ENCODE data around the gene AMZ2.
"Not testable (repeated sequence)": the region's sequence is repeated elsewhere in the genome, so short reads cannot be mapped to it uniquely, and the experiment has no call there.

The AMZ2 gene

DNA sequence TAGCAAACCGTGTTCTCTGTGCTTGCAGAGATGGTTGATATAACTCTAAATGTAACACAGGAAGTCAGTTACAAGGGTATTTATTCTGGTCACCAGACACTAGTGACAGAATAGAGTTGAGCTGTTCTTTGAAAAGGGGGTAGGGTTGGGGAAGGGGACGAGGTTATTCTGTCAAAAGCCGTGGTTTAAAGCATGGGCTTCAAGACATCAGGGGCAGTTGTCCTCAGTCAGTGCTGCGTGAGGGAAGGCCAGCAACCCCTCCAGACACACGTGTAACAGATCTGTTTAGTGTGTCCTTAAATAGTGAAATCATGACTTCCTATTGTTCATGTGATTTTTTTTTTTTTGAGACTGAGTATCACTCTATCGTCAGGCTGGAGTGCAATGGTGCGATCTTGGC is 5.6 kb downstream of the AMZ2 start:
- not testable (repeated sequence) for DNase-seq

DNA sequence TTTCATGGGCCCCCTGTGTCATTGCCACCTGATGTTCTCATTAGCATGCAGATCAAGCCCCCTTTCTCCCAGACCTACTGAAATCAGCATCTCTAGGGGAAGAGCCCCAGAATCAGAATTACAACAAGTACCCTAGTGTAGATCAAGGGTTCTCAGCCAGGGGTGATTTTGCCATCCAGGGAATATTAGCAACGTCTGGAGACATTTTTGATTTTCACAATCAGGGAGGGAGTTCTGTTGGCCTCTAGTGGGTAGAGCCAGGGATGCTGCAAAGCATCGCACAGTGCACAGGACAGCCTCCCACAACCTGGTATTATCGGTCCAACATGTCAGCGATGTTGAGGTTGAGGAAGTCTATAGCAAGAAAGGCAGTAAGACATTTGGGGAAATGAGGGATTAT is 7.3 kb downstream of the AMZ2 start:
- DNase-seq: no peak

DNA sequence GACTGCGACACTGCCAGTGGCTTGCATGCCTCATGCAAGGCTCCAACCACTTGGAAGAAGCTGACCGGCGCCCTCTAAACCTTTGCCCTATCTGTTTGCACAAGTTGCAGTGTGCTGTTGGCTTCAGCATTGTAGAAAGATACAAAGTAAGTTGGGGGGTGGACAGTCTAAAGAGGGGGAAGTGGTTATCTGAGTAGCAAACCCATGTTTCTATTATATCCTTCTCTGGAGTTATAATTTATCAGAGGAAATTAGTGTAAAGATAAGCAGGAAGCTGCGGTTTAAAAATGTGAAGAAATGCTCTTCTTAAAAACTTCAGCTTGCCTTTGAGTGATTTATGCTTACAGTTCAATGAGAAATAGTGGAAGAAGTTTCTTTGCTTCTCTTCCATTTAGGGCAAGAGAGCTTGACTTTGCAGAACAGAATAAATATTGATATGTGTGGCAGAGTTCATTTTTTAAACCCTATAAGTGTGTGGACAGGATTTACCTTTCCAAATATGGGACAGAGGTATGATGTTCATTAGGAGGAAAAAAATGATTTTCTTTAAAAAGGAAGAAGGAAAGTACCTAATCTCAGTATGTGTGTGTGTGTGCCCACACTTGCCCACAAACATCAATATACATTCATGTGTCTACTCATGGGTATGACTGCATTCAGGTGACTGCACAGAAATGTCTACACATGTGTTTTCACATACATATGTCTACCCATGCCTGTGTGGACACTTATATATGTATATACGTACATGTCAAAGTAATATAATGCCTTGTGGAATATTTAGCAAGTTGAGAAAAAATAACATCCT is 8.1 kb downstream of the AMZ2 start:
- DNase-seq: no peak

DNA sequence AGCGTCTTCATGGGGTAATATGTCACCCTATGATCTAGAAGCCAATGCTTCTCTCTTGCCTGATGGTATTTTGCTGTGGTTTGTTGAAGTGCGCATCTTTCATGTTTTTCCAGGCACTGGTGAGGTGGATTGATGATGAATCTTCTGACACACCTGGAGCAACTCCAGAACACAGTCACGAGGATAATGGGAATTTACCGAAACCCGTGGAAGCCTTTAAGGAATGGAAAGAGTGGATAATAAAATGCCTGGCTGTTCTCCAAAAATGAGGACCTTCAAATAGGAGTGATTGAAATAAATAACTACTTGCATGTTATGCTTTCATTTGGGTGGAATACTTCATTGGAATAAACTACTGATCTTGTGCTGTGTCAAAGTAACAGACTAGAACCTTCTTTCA is 8.9 kb downstream of the AMZ2 start:
- DNase-seq: not testable (repeated sequence)

DNA sequence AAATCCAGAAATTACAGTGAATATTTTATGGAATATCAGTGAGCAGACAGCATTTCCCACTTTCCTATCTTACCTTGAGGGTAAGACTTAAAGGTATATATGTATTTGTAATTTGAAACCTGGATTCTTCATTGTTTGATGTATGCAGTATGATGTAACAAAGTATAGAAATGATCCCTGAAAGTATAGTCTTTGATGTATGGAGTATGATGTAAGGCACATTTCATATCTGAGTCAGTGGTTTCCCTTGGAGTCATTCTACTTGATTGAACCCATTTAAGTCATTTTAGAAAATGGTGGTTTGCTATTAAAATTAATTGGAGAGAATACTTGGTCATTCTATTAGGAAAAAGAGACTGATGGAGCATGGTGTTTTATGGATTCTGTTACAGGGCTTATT is 10.1 kb downstream of the AMZ2 start:
- no peak for DNase-seq

DNA sequence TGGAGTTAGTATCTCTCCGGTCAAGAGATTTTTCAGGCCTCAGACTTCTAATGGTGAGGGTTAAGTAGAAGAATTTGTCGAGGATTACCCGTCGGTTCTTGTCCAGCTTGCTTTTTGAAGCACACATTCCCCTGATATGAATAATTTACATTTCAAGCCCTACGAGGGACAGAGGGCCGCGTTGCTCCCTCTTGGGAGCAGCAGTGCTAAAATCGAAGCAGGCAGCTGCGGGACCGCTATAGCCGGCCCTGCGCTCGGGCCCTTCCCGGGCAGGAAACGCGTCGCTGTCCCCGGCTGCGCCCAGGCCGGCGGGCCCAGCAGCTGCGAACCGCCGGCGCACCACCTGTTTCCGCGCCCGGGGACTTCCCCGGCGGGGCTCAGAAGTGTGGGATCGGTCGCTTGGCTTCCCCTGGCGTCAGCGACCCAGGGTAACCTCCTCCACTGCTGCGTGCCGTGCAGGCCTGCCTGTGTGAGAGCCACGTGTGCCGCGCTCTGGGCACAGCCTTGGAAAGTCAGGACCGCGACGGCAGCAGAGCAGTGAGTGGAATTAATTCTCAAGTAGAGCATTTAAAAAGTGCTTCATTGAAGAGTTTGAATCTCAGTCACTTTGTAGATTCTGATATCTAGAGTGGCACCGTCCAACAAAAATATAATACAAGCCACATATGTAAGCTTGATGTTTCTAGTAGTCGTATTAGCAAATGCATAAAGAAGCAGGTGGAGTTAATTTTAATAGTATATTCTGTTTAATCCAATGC is 11.2 kb downstream of the AMZ2 start:
- DNase-seq: not testable (repeated sequence)

DNA sequence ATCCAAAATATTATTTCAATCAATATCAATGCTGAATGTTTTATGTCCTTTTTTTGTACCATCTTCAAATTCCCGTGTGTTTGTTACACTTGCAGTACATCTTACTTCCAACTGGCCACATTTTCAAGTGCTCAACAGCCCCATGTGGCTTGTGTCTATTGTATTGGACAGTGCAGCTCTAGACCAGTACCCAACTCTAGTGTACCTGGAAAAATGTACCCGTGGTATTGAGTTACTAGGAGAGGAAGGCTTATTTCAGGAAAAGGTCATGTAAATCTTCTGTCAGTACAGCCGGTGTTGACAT is 11.8 kb downstream of the AMZ2 start:
- not testable (repeated sequence) for DNase-seq

DNA sequence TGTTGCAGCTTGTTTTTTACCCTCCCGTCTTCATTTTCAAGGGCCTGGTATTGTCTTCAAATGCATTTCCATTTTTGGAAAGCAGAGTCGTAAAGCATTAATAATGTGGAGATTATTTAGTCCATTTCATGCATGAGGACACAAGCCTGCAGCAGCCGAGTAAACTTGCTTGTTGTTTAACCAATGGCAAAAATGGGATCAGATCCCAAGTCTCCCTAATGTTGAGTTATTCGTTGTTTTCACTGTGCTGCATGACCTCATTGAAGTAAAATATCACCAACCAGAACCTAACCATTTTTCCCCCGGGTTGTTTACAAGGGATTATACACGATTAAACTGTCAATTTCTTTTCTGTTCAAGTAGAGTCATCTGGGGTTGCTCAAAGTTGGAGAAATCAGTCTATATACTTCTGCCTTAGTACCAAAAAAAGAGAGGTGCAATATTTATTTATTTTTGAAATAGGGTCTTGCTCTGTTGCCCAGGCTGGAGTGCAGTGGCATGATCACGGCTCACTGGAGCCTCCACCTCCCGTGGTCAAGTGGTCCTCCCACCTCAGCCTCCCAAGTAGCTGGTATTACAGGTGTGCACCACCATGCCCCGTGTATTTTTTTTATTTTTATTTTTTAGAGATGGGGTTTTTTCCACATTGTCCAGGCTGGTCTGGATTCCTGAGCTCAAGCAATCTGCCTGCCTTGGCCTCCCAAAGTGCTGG is 12.4 kb downstream of the AMZ2 start:
- peak; percentile 15 for DNase-seq

DNA sequence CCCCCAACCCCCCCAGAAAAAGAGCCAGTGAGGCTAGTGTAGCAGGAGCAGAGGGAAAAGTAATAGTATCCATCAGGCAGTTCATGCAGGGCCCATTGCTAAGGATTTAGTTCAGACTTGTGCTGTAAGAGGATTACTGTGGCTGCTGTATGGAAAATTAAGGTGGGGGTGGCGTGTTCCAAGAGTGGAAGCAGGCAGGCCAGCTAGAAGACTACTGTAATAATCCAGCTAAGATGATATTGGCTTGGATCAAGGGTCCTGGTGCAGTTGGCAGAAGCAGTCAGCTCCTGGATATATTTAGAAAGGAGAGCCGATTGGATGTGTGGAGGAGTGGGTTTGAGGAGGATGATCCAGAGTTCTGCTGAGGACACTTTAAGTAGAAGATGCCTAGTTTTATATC is 14.6 kb downstream of the AMZ2 start:
- DNase-seq: not testable (repeated sequence)

DNA sequence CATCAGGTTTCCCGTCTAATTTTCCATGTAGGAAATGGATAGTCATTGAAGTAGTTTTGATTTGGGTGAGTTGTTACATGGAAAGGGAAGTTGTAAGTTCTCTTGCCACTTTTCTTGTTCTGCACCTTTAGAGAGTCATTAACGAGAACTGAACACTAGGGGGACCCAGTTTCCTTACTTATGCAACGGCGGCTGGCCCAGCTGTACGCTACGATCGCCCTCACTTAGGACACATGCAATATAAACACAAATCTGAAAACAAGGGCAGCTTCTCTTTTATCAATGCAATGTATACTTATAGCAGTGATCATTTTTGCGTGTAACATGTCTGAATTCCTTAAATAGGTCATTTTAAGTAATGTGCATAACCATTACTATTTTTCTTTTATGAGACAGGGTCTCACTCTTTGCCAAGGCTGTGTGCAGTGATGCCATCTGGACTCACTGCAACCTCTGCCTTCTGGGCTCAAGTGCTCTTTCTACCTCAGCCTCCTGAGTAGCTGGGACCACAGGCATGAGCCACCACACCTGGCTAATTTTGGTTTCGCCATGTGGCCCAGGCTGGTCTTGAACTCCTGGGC is 15.3 kb downstream of the AMZ2 start:
- DNase-seq: peak; percentile 41

DNA sequence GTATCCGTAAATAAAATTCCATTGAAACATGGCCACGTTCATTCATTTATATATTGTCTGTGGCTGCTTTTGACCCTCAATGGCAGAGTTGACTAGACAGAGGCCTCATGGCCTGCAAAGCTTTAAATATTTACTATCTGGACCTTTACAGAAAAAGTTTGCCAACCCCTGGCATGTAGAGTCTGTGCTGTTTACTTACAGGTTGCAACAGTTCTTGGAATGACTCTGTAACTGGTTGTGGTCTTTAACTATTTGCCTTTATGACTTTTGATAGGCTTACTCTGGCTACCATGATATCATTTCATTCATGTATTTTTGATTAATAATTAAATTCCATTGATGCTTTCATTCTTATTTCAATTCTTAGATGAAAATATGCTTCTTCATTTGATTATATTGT is 18.0 kb downstream of the AMZ2 start:
- DNase-seq: not testable (repeated sequence)

DNA sequence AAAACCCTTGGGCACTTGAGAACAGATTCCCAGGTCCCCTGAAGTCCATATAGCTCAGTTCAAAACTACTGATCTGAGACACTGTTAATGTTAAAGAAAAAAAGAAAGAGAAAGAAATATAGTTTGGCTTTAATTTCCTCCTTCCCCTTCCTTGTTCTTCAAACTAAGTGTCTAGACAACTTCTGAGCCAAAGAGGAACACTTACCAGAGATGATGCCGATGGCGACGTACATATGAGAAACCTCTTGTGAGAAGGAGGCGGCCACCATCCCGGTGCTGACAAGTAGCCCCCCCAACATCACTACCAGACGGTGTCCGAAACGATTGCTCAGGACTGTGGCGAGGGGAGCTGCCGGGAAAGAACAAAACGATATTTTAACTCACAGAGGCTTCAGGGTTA is 25.9 kb downstream of the AMZ2 start:
- no peak for DNase-seq

DNA sequence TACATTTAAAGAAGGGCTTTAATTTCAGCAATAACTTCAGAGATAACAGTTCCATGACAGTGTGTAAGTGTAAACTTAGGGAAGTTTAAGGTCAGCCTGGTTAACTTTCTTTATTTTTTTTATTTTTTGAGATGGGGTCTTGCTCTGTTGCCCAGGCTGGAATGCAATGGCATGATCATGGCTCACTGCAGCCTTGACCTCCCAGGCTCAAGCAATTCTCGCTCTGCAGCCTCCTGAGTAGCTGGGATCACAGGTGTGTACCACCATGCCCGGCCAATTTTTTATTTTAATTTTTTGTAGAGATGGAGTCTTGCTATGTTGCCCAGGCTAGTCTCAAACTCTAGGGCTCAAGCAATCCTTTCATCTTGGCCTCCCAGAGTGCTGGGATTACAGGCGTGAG is 28.5 kb downstream of the AMZ2 start:
- not testable (repeated sequence) for DNase-seq

DNA sequence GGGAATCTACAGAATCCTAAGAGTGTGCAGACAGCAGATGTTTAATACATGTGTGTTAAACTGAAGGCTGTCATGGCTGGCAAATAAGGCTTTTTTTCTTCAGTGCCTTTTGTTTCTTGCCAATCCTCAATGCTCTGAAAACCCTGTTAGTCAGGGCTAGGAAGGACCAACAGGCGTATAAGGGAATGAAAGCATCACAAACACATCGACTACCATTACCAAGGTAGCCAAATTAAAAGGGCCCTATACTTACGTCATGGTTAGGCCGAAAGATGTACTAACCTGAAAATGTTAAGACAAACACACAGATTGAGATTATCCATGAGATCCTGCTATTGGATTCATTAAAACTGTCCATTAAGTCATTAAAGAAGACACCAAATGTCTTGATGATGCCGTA is 30.0 kb downstream of the AMZ2 start:
- no peak for DNase-seq

DNA sequence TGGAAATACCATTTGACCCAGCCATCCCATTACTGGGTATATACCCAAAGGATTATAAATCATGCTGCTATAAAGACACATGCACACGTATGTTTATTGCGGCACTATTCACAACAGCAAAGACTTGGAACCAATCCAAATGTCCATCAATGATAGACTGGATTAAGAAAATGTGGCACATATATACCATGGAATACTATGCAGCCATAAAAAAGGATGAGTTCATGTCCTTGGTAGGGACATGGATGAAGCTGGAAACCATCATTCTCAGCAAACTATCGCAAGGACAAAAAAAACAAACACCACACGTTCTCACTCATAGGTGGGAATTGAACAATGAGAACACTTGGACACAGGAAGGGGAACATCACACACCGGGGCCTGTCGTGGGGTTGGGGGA is 34.1 kb downstream of the AMZ2 start:
- not testable (repeated sequence) for DNase-seq

DNA sequence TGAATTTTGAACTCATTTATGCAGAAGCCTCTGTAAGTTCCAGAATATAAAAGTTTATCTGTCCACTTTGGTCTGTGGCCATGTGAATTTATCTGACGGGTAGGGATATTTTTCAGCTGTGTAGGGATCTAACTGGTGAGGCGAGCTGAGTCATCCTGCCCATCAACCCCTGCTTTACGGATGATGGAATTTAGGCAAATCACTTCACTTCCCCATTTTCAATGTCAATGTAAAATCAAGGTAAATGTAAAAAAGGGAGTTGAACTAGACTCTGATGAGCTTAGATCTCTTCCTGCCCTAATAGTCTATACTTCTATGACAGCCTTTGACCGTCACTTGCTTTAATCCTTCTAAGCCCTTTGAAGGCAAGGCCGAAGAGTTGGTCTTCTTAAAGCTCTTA is 40.5 kb downstream of the AMZ2 start:
- DNase-seq: no peak

DNA sequence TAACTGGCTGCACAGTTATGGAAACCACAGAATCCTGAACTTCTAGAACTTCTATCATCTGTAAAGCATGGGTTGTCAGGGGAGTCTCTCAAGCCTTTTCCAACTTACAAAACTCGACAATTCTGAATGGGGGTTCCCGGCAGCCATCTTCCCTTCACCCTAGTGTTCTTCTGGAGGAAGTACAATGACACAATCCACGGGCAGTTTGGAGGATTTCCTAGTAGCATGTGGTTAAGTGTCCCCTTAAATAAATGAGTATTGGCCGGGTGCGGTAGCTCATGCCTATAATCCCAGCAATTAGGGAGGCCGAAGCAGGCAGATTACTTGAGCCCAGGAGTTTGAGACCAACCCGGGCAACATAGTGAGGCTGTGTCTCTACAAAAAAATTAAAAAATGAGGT is 41.0 kb downstream of the AMZ2 start:
- no peak for DNase-seq

DNA sequence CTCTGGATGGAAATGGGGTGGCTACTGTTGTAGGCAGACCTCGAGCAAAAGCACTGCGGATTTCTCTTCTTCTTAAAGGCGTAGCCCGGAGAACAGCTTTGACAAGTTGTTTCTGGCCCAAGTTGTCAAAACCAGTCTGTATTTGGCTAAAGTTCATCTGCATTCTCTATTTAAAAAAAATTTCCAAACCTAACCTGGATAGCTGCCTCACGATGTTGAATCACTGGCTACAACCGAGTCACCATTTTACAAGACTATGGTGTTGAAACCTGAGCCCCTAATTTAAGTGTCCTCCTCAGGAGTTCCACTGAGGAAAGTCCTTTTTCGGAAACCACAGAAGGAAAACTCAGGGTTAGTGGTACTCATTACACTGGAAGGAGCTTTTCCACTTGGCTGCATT is 41.6 kb downstream of the AMZ2 start:
- no peak for DNase-seq

DNA sequence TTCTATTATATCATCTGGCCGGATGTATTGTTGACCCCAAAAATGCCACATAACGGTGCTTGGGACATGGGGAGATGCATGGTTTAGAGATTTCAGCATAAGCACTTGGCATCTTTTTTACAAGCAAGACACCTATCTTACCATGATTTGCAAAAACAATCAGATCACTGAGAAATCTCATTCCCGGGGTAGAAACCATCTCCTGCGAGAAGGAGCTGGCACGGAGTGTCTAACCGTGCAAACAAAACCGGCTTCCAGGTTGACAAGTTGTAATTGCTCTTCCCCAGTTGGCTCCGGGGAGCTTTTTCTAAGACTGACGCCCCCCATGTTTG is 42.1 kb downstream of the AMZ2 start:
- no peak for DNase-seq

DNA sequence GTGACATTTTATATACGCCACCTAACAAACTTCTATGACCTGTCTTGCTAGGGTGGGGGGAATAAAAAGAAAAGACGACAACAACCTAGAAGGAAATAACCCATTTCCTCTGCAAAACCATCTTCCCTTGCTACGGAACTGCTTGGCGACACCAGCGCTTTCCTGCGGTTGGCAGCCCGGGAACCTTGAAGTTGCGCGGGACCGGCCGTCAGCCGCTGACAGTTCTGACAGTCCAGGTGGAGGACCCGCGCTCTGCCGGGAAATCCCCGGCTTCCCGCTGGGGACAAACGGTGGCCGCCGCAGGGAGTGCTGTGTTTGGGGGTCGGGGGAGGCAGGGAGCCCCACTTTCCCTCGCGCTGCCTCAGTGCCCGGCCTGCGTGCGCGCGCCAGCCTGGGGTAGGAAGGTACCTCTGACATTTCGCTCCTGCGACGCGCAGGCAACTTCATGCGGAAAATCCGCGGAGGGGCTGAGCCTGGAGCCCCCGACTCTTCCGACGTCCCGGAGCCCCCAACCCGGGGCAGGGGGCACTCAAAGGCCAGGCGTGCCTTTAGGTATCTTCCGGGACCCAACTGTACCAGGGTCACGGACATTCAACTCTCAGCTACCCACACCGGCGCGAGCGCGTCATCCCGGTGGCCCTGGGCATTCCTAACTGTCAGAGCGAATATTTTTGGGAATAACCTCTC is 42.6 kb downstream of the AMZ2 start:
- DNase-seq: no peak

DNA sequence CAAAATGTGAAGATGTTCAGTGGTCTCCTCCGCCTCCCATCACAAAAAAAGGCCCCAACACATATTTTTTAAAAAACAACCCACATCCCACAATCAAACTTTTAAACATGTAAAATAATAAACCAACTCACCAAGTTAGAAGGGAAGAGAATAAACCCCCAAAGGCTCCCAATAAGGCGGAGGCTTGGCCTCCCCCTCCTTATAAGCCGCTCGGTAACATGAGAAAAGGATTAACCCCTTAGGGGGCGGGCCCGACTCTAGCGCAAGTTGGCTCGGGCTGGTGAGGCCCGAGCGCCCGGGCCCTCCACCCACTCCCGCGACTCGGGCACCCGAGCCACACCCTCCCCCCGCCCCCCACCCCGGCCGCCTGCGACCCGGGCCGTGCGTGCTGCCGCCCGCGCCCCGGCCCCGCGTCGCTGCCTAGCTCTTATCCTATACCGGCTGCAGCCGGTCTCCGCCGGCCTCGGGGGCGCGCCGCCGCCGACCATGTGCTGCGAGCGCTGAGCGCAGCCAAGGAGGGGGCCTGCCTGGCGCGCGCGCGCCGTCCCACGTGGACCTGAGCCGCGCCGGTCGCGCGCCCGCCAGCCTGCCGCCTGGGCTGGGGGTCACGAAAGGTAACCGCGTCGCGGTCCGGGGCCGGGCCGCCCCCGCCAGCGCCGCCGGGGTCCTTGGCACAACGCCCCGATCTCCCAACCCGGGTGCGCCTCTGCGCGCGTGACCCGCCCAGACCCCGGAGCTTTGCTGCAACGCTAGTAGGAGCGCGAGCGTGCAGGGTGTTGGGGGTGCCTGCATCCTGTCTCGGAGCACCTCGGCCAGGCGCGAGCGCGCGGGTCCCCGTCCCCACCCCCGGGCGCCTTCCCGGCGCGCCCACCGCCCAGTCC is 43.4 kb downstream of the AMZ2 start, which contains the start of the genes ARSG and SLC16A6:
Gene ARSG, plus strand, starts transcription at position 541 of the 881 bp plus-strand sequence. CDS start 15,999 bp downstream, outside the sequence.
Gene SLC16A6, minus strand, starts transcription at position 173 of the 881 bp plus-strand sequence. CDS start 12,807 bp downstream, outside the sequence.
- DNase-seq: peak; percentile 65
